ENCODE results near the gene PRKN.

Gene PRKN

DNA sequence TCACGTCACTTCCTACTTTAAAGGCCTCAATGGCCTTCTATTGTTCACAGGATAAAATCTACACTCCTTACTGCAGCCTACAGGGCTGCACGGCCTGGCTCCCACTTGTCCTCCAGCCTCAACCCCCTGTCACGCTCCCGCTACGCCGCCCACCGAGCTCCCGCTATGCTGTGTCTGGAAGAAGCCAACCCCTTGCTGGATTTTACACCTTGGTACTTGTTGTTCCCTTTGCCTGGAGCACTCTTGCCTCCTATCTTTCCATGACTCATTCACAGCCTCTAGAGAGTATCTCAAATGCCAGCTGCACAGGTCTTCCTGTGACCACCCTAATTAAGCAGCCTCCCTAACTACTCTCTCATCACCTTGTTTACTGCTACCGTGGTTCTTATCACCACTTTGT, 259.9 kb downstream of the PRKN start:
- H2BK12ac ChIP-seq (ENCODE audit: low read length in 2 of 2), result no peak overlapping the region
- H3K23ac ChIP-seq (ENCODE audit: low read length in 2 of 2), result no peak overlapping the region
- no peak overlapping the region for H3K4ac ChIP-seq (ENCODE audit: low read depth in 1 of 2, low read length in 2 of 2)
- no peak overlapping the region for H4K91ac ChIP-seq (ENCODE audit: low read length)
- H3K14ac ChIP-seq (ENCODE audit: low read length in 2 of 2), result no peak overlapping the region
- no peak overlapping the region for H3K4me2 ChIP-seq (ENCODE audit: low read length, poor library complexity, severe bottlenecking)
- no peaks in the 10 kb centered on the region for H3K4me1 ChIP-seq (ENCODE audit: control insufficient read depth, insufficient read depth, low read depth, low read length)
- H3K9ac ChIP-seq (ENCODE audit: low read length), result no peak overlapping the region
- no peak overlapping the region for H3K4me3 ChIP-seq (ENCODE audit: insufficient read depth in 1 of 2, low read depth in 1 of 2, low read length in 2 of 2)
- WGBS, result 82% methylated on average over 9 of the region's 9 CpGs
- H4K8ac ChIP-seq (ENCODE audit: low read length), result no peak overlapping the region
- no peaks in the 10 kb centered on the region for H3K79me1 ChIP-seq (replicated peaks; ENCODE audit: low read length, poor library complexity, severe bottlenecking)
- H3K9me3 ChIP-seq (ENCODE audit: control insufficient read depth, low read length), result no peaks in the 10 kb centered on the region
- no peak overlapping the region for H2AK5ac ChIP-seq (ENCODE audit: low read length, severe bottlenecking)
- H2BK5ac ChIP-seq (ENCODE audit: low read depth, low read length, poor library complexity, severe bottlenecking), result no peak overlapping the region
- H2AFZ ChIP-seq (ENCODE audit: low read depth, low read length), result no peak overlapping the region
- H2BK120ac ChIP-seq (ENCODE audit: low read depth, low read length), result no peak overlapping the region
- no peaks in the 10 kb centered on the region for H3K27me3 ChIP-seq (ENCODE audit: control insufficient read depth in 1 of 2, insufficient read depth in 1 of 2, low read length in 2 of 2)
- no peak overlapping the region for H3K27ac ChIP-seq (ENCODE audit: low read length, poor library complexity, severe bottlenecking)
- no peak for DNase-seq
- H3K18ac ChIP-seq (ENCODE audit: low read depth in 1 of 2, low read length in 2 of 2), result no peak overlapping the region
- H2BK15ac ChIP-seq (ENCODE audit: low read depth, poor library complexity, severe bottlenecking), result no peak overlapping the region
- H3K36me3 ChIP-seq (ENCODE audit: control insufficient read depth in 1 of 2, insufficient read depth in 2 of 2, low read depth in 1 of 2, low read length in 2 of 2), result no peaks in the 10 kb centered on the region

DNA sequence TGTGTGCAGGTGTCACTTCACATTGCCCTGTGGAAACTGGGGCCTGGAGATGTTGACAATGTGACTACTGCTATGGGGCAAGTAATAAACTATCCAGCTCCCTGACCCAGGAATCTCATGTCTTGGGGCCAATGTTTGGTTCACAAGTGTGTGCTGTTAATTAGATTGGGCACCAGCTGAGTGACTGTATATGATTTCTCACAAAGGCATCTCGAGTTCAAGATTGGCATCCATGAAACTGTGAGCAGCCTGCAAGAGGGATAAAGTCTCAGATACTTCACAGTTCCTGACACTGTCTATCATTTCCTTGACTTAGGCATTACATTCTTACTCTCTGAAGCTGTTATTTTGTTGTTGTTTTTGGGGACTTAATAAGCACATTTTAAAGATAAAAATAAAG, 264.0 kb downstream of the PRKN start:
- no peaks in the 10 kb centered on the region for H3K4me1 ChIP-seq (ENCODE audit: control insufficient read depth, insufficient read depth, low read depth, low read length)
- no peak overlapping the region for H3K4ac ChIP-seq (ENCODE audit: low read depth in 1 of 2, low read length in 2 of 2)
- H3K9ac ChIP-seq (ENCODE audit: low read length), result no peak overlapping the region
- 43% methylated on average over 1 of the region's 1 CpG for WGBS
- H3K4me3 ChIP-seq (ENCODE audit: insufficient read depth in 1 of 2, low read depth in 1 of 2, low read length in 2 of 2), result no peak overlapping the region
- H2AFZ ChIP-seq (ENCODE audit: low read depth, low read length), result no peak overlapping the region
- H2BK15ac ChIP-seq (ENCODE audit: low read depth, poor library complexity, severe bottlenecking), result no peak overlapping the region
- no peak overlapping the region for H4K91ac ChIP-seq (ENCODE audit: low read length)
- H3K9me3 ChIP-seq (ENCODE audit: control insufficient read depth, low read length), result no peaks in the 10 kb centered on the region
- H3K18ac ChIP-seq (ENCODE audit: low read depth in 1 of 2, low read length in 2 of 2), result no peak overlapping the region
- no peak overlapping the region for H3K27ac ChIP-seq (ENCODE audit: low read length, poor library complexity, severe bottlenecking)
- no peak overlapping the region for H2BK120ac ChIP-seq (ENCODE audit: low read depth, low read length)
- H3K23ac ChIP-seq (ENCODE audit: low read length in 2 of 2), result no peak overlapping the region
- no peak overlapping the region for H4K8ac ChIP-seq (ENCODE audit: low read length)
- H2BK5ac ChIP-seq (ENCODE audit: low read depth, low read length, poor library complexity, severe bottlenecking), result no peak overlapping the region
- no peak overlapping the region for H2AK5ac ChIP-seq (ENCODE audit: low read length, severe bottlenecking)
- H3K4me2 ChIP-seq (ENCODE audit: low read length, poor library complexity, severe bottlenecking), result no peak overlapping the region
- H3K14ac ChIP-seq (ENCODE audit: low read length in 2 of 2), result no peak overlapping the region
- no peaks in the 10 kb centered on the region for H3K79me1 ChIP-seq (replicated peaks; ENCODE audit: low read length, poor library complexity, severe bottlenecking)
- DNase-seq, result no peak
- no peaks in the 10 kb centered on the region for H3K36me3 ChIP-seq (ENCODE audit: control insufficient read depth in 1 of 2, insufficient read depth in 2 of 2, low read depth in 1 of 2, low read length in 2 of 2)
- H3K27me3 ChIP-seq (ENCODE audit: control insufficient read depth in 1 of 2, insufficient read depth in 1 of 2, low read length in 2 of 2), result no peaks in the 10 kb centered on the region
- H2BK12ac ChIP-seq (ENCODE audit: low read length in 2 of 2), result no peak overlapping the region

- Histone ChIP-seq H3K36me3 (ENCODE audit: control insufficient read depth in 1 of 2, insufficient read depth in 2 of 2, low read depth in 1 of 2, low read length in 2 of 2) (no peaks in the 10 kb centered on the region), H3K79me1 (replicated peaks; ENCODE audit: low read length, poor library complexity, severe bottlenecking) (no peaks in the 10 kb centered on the region), H3K4ac (ENCODE audit: low read depth in 1 of 2, low read length in 2 of 2) (no peak overlapping the region), H3K14ac (ENCODE audit: low read length in 2 of 2) (no peak overlapping the region), H3K23ac (ENCODE audit: low read length in 2 of 2) (no peak overlapping the region), H3K9ac (ENCODE audit: low read length) (no peak overlapping the region), H2BK5ac (ENCODE audit: low read depth, low read length, poor library complexity, severe bottlenecking) (no peak overlapping the region), H4K8ac (ENCODE audit: low read length) (no peak overlapping the region), H3K4me1 (ENCODE audit: control insufficient read depth, insufficient read depth, low read depth, low read length) (no peaks in the 10 kb centered on the region), H3K9me3 (ENCODE audit: control insufficient read depth, low read length) (peaks cover 4% of the 10 kb centered on the region), H2BK120ac (ENCODE audit: low read depth, low read length) (no peak overlapping the region), H2AK5ac (ENCODE audit: low read length, severe bottlenecking) (no peak overlapping the region), H2BK12ac (ENCODE audit: low read length in 2 of 2) (no peak overlapping the region), H3K4me3 (ENCODE audit: insufficient read depth in 1 of 2, low read depth in 1 of 2, low read length in 2 of 2) (no peak overlapping the region), H3K27me3 (ENCODE audit: control insufficient read depth in 1 of 2, insufficient read depth in 1 of 2, low read length in 2 of 2) (no peaks in the 10 kb centered on the region), H2BK15ac (ENCODE audit: low read depth, poor library complexity, severe bottlenecking) (no peak overlapping the region), H4K91ac (ENCODE audit: low read length) (no peak overlapping the region), H3K27ac (ENCODE audit: low read length, poor library complexity, severe bottlenecking) (no peak overlapping the region), H2AFZ (ENCODE audit: low read depth, low read length) (no peak overlapping the region), H3K18ac (ENCODE audit: low read depth in 1 of 2, low read length in 2 of 2) (no peak overlapping the region), H3K4me2 (ENCODE audit: low read length, poor library complexity, severe bottlenecking) (no peak overlapping the region)
- DNase-seq, result no peak
Measured at GRCh38 chr6:162459985-162460384, 267.6 kb downstream of the PRKN start.

DNA sequence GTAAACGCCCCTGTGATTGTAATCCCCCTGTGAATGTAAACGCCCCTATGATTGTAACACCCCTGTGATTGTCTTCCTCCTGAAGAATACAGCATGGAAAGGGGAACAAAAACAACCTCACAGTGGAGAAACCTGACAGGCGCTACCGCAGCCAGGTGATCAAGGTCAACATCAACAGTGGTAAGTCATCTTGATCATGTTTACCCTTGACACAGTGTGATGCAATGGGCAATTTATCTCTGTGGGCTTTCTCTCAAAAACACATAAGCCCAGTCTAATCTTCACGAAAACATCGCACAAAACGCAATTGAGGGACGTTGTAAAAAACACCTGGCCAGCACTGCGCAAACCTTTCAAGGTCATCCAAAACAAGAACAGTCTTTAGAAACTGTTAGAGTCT, 277.2 kb downstream of the PRKN start:
- 87% methylated on average over 9 of the region's 9 CpGs for WGBS
- Histone ChIP-seq H3K9me3 (ENCODE audit: control insufficient read depth, low read length) (no peaks in the 10 kb centered on the region), H4K8ac (ENCODE audit: low read length) (no peak overlapping the region), H2AFZ (ENCODE audit: low read depth, low read length) (no peak overlapping the region), H3K79me1 (replicated peaks; ENCODE audit: low read length, poor library complexity, severe bottlenecking) (no peaks in the 10 kb centered on the region), H3K14ac (ENCODE audit: low read length in 2 of 2) (no peak overlapping the region), H2AK5ac (ENCODE audit: low read length, severe bottlenecking) (no peak overlapping the region), H3K9ac (ENCODE audit: low read length) (no peak overlapping the region), H2BK15ac (ENCODE audit: low read depth, poor library complexity, severe bottlenecking) (no peak overlapping the region), H3K27me3 (ENCODE audit: control insufficient read depth in 1 of 2, insufficient read depth in 1 of 2, low read length in 2 of 2) (no peaks in the 10 kb centered on the region), H3K4me1 (ENCODE audit: control insufficient read depth, insufficient read depth, low read depth, low read length) (no peaks in the 10 kb centered on the region), H3K23ac (ENCODE audit: low read length in 2 of 2) (no peak overlapping the region), H3K4me2 (ENCODE audit: low read length, poor library complexity, severe bottlenecking) (no peak overlapping the region), H2BK12ac (ENCODE audit: low read length in 2 of 2) (no peak overlapping the region), H3K4me3 (ENCODE audit: insufficient read depth in 1 of 2, low read depth in 1 of 2, low read length in 2 of 2) (no peak overlapping the region), H2BK5ac (ENCODE audit: low read depth, low read length, poor library complexity, severe bottlenecking) (no peak overlapping the region), H3K18ac (ENCODE audit: low read depth in 1 of 2, low read length in 2 of 2) (no peak overlapping the region), H3K36me3 (ENCODE audit: control insufficient read depth in 1 of 2, insufficient read depth in 2 of 2, low read depth in 1 of 2, low read length in 2 of 2) (no peaks in the 10 kb centered on the region), H4K91ac (ENCODE audit: low read length) (no peak overlapping the region), H2BK120ac (ENCODE audit: low read depth, low read length) (no peak overlapping the region), H3K4ac (ENCODE audit: low read depth in 1 of 2, low read length in 2 of 2) (no peak overlapping the region), H3K27ac (ENCODE audit: low read length, poor library complexity, severe bottlenecking) (no peak overlapping the region)
- DNase-seq, result no peak
